Vagina (tissue), 2 donors: ENCODE results near the gene SCD5.

Source experiments
- CTCF ChIP-seq, 3 experiments: fragments of 450-650 bp in 2 of 3; fragments of 200-600 bp in 1 of 3; sonication (generic) in 1 of 3; IDR thresholded peaks; one replicate each; pipeline ENCODE4 v1.5.1; 2017 to 2019; ENCODE audit warnings: antibody characterized with exemption in 3 of 3, mild to moderate bottlenecking in 2 of 3, moderate library complexity in 2 of 3
- POLR2A ChIP-seq, 2 donors: fragments of 450-650 bp; IDR thresholded peaks; one replicate each; pipeline ENCODE4 v1.6.1; 2017; ENCODE audit warnings: antibody characterized with exemption in 2 of 2, mild to moderate bottlenecking in 2 of 2, moderate library complexity in 2 of 2
- POLR2AphosphoS5 ChIP-seq, 2 donors: sonication (generic); formaldehyde crosslinking; IDR thresholded peaks; one replicate each; pipeline ENCODE4 v1.9.0; 2017; ENCODE audit warnings: antibody characterized with exemption in 2 of 2, mild to moderate bottlenecking in 2 of 2, low read depth in 1 of 2; ENCODE audit not compliant: insufficient read depth in 1 of 2

GRCh38 chr4:82593411-82593810 lies 205.2 kb downstream of the SCD5 start:
- no peak for TF ChIP-seq CTCF (IDR thresholded peaks at IDR 0.05)
- TF ChIP-seq POLR2A (IDR thresholded peaks at IDR 0.05), result no peak
- TF ChIP-seq POLR2AphosphoS5 (IDR thresholded peaks at IDR 0.05; ENCODE audit: insufficient read depth in 1 of 2, low read depth in 1 of 2), result no peak
